VCaP (cell line): Measurements from ENCODE around the gene MANSC4.
A peak's percentile ranks its signal among the peaks of the same experiment; 100 is the strongest.
"Not testable (repeated sequence)": the region's sequence is repeated elsewhere in the genome, so short reads cannot be mapped to it uniquely, and the experiment has no call there.

Experiments used
- H3K27ac ChIP-seq: fragments of 450-650 bp; 2 replicates; pipeline ENCODE4 v1.5.1; 2017
- TF ChIP-seq, protein P1 (sequence below): fragments of 450-650 bp; conservative IDR thresholded peaks from 2 replicates; pipeline ENCODE4 v1.5.1; 2017; ENCODE audit warnings: mild to moderate bottlenecking, moderate library complexity

The MANSC4 gene

DNA sequence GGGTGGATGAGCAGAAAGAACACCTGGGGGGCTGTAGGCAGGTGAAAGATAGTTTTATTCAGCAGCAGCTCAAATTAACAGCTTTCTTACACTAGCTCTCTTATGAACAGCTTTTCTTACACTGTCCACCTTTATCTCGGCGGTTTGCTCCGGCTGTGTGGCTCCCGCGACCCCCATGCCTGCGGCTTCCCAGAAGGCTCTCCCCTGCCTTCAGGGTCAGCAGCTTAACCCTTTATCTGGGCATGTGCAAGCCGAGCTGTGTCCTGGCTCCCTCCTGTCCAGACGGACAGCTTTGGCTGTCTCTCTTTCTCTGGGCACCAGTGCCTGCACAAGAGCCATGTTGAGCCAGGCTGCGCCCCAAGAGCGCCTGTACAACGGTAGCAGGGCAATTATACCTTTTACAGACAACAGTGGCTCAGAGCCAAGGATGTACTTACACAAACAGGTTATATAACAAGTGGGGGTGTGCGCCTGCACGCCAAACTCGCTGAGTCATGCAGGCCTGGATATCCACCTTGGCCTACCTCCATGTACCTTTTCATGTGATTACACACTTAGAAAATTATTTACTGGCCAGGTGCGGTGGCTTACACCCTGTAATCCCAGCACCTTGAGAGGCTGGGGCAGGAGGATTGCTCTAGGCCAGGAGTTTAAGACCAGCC, 28.5 kb downstream of the MANSC4 start:
- H3K27ac ChIP-seq = peak overlapping the region; percentile 22
- TF ChIP-seq, protein P1, sequence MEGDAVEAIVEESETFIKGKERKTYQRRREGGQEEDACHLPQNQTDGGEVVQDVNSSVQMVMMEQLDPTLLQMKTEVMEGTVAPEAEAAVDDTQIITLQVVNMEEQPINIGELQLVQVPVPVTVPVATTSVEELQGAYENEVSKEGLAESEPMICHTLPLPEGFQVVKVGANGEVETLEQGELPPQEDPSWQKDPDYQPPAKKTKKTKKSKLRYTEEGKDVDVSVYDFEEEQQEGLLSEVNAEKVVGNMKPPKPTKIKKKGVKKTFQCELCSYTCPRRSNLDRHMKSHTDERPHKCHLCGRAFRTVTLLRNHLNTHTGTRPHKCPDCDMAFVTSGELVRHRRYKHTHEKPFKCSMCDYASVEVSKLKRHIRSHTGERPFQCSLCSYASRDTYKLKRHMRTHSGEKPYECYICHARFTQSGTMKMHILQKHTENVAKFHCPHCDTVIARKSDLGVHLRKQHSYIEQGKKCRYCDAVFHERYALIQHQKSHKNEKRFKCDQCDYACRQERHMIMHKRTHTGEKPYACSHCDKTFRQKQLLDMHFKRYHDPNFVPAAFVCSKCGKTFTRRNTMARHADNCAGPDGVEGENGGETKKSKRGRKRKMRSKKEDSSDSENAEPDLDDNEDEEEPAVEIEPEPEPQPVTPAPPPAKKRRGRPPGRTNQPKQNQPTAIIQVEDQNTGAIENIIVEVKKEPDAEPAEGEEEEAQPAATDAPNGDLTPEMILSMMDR = no peak

DNA sequence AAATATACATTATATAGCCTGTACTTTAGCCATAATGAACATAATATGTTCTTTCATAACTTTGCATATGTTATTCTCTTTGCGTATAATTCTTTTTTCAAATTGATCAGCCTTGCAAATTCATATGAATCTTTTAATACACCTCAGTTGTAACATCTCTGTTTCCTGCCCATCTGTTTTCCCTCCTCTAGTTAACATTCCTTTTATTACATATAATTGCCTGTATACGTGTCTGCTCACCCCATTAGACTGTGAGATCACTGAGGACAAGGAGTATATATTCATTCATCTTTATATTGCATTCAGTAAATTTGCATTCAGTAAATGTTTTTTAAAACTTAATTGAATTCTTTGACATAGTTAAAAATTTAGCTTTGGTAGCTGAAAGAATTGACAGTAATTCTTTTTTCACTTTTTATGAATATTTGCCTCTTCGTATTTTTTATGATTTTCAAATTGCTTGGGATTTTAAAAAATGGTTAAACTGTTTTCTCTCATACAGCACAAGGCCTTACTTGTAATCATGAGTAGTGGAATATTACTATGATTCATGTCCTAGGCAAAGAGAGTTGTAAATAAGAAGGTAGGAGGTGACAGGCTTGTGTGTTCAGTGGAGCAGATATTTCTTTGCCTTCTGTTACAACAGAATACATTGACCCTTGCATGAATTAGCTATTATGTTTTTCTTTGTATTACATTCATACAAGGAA, 32.8 kb downstream of the MANSC4 start:
- TF ChIP-seq, protein P1 = no peak
- H3K27ac ChIP-seq = no peak overlapping the region

DNA sequence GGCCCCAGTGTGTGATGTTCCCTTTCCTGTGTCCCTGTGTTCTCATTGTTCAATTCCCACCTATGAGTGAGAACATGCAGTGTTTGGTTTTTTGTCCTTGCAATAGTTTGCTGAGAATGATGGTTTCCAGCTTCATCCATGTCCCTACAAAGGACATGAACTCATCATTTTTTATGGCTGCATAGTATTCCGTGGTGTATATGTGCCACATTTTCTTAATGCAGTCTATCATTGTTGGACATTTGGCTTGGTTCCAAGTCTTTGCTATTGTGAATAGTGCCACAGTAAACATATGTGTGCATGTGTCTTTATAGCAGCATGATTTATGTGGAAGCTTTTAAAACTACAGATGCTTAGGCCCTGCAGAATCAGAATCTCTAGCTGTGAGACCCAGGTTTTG, 34.3 kb downstream of the MANSC4 start:
- not testable (repeated sequence) for H3K27ac ChIP-seq

DNA sequence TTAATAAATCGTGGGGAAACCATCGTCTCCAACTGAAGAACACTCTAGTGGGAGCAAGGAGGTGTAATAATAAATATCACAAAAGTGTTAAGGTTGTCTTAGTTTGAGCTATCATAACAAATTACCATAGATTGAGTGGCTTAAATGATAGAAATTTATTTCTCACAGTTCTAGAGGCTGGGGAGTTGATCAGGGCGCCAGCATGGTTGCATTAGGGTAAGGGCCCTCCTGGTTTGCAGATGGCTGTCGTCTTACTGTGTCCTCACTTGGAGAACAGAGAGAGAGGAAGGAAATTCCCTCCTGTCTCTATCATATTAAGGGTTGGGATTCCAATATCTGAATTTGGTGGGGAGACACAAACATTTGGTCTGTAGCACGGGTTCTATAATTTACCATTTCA, 36.4 kb downstream of the MANSC4 start:
- TF ChIP-seq, protein P1 = no peak
- no peak overlapping the region for H3K27ac ChIP-seq

DNA sequence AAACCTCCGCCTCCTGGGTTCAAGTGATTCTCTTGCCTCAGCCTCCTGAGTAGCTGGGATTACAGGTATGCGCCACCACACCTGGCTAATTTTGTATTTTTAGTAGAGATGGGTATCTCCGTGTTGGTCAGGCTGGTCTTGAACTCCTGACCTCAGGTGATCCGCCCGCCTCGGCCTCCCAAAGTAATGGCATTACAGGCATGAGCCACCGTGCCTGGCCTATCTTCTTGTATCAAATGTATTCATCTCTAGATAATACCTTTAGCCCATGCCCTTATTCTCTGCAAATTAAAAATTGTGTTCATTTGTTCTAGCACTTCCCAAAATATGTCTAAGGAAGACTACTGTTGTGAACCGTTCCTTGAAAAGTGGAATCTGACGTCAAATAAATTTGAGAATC, 45.7 kb downstream of the MANSC4 start:
- not testable (repeated sequence) for H3K27ac ChIP-seq

DNA sequence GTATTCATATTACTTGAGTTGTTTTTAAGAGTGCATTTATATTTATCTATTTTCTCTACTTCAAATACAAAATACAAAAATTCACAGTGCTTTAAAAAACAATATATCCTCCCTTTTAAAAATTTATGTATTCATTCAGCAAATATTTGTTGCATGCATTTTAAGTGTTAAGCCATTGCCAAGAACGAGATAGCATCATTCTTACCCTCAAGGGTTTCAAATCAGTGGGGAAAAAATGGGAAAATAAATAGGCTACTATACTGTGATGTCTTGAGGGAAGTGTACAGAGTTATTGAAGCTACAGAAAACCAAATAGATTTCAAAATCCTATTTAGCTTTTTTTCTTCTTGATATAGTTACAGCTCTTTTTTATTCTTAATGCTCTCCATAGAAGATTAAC, 46.2 kb downstream of the MANSC4 start:
- H3K27ac ChIP-seq = no peak overlapping the region
- TF ChIP-seq, protein P1 = no peak

DNA sequence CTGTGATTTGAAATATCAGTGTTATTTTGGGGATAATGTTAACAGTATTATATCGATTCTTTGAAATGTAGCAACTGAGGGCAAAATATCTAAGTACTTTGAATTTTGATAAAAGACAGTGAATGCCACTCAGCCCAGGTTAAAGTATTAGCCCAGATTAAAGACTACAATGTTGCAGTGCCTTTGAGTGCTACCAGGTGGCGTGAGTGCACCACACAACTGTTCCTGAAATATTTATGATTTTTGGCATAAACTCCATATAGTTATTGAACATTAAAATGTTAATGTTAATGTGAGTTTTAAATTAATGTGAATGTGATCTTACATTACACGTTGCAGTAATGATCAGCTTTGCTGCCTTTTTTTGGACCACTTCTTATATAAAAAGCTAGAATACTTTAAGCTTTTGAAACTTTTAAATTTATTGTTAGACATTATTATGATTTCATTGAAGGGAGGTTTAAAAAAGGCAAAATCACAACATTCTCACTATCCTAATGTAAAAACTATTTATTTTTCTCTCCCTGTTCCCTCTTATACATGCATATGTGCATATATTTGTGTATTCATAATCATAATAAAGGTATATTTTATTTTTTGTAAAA, 46.9 kb downstream of the MANSC4 start:
- no peak overlapping the region for H3K27ac ChIP-seq
- TF ChIP-seq, protein P1 = peak; percentile 89

DNA sequence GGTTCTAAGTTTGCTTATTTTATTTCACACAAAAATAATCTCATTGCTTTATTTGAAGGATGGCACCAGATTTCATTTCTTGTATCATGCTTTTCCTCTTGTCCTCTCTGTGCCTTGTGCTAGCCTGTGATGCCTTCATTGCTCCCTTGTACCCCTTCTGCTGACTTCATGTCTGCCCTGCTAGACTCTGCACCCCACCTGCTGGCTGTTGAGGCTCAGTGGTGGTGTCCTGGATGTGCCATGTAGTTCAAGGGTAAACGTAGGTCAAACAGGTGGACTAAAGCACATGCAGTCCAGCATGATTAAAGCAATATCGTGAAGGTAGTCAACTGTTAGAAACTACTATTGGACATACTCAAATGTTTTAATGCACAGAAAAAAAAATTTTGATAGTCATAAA, 47.8 kb downstream of the MANSC4 start:
- TF ChIP-seq, protein P1 = peak; percentile 27; the same call in 1 of the 2 replicates
- H3K27ac ChIP-seq = no peak overlapping the region
